Neural progenitor cell (in vitro differentiated cells): ENCODE measurements around the gene NPTX1.

Source experiments
- EZH2 ChIP-seq: fragments of 200-600 bp; sonication (generic); IDR thresholded peaks from 2 replicates; pipeline ENCODE4 v1.6.1; 2017; ENCODE audit warnings: antibody characterized with exemption, mild to moderate bottlenecking, moderate library complexity
- TF ChIP-seq, protein P1 (sequence below): fragments of 200-600 bp; sonication (generic); IDR thresholded peaks from 2 replicates; pipeline ENCODE4 v1.5.1; 2017; ENCODE audit warnings: antibody characterized with exemption, mild to moderate bottlenecking

- TF ChIP-seq, protein P1, sequence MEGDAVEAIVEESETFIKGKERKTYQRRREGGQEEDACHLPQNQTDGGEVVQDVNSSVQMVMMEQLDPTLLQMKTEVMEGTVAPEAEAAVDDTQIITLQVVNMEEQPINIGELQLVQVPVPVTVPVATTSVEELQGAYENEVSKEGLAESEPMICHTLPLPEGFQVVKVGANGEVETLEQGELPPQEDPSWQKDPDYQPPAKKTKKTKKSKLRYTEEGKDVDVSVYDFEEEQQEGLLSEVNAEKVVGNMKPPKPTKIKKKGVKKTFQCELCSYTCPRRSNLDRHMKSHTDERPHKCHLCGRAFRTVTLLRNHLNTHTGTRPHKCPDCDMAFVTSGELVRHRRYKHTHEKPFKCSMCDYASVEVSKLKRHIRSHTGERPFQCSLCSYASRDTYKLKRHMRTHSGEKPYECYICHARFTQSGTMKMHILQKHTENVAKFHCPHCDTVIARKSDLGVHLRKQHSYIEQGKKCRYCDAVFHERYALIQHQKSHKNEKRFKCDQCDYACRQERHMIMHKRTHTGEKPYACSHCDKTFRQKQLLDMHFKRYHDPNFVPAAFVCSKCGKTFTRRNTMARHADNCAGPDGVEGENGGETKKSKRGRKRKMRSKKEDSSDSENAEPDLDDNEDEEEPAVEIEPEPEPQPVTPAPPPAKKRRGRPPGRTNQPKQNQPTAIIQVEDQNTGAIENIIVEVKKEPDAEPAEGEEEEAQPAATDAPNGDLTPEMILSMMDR = no peak
- TF ChIP-seq EZH2 = no peak
Measured at GRCh38 chr17:80518392-80518791, 42.0 kb upstream of the NPTX1 start.
